Measurements from ENCODE around the gene NUP107.

NUP107 gene

DNA sequence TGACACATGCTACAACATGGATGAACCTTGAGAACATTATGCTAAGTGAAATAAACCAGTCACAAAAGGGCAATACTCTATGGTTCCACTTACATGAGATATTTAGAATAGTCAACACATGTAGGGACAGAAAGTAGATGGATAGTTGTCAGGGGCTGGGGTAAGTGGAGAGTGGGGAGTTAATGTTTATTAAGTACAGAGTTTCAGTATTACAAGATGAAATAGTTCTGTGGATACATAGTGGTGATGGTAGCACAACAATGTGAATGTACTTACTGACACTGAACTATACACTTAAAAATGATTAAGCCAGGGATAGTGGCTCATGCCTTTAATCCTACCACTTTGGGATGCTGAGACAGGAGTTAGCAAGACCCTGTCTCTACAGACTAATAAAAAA is 8.7 kb downstream of the NUP107 start:
- DNase-seq = no peak
- H3K9me3 Mint-ChIP-seq = no peaks in the 10 kb centered on the region
- H3K36me3 Mint-ChIP-seq (ENCODE audit: low read depth) = peaks cover 64% of the 10 kb centered on the region
- H3K27ac Mint-ChIP-seq = no peak overlapping the region
- H3K4me1 Mint-ChIP-seq = no peaks in the 10 kb centered on the region
- TF ChIP-seq, protein P1, sequence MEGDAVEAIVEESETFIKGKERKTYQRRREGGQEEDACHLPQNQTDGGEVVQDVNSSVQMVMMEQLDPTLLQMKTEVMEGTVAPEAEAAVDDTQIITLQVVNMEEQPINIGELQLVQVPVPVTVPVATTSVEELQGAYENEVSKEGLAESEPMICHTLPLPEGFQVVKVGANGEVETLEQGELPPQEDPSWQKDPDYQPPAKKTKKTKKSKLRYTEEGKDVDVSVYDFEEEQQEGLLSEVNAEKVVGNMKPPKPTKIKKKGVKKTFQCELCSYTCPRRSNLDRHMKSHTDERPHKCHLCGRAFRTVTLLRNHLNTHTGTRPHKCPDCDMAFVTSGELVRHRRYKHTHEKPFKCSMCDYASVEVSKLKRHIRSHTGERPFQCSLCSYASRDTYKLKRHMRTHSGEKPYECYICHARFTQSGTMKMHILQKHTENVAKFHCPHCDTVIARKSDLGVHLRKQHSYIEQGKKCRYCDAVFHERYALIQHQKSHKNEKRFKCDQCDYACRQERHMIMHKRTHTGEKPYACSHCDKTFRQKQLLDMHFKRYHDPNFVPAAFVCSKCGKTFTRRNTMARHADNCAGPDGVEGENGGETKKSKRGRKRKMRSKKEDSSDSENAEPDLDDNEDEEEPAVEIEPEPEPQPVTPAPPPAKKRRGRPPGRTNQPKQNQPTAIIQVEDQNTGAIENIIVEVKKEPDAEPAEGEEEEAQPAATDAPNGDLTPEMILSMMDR (IDR thresholded peaks at IDR 0.05) = no peak
- no peaks in the 10 kb centered on the region for H3K27me3 Mint-ChIP-seq (ENCODE audit: low read depth, poor library complexity)
- no peak overlapping the region for H3K4me3 Mint-ChIP-seq

DNA sequence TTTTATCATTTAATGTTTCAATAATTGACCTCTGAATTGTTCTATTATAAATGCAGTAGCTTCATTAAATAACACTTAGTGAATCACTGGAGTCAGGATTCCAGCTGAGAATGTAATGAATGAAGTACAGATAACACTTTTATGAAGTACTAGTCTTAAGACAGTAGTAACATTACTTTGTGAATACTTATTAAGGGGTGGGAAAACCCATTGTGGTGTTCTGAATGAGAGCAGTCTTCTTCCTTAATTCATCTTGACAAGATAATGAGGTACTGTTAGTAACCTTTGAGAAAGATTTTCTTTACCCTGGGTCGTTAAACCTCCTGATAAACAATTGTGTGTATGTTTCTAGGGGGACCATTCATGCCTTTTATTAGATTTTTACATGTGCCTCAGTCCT is 12.7 kb downstream of the NUP107 start:
- no peaks in the 10 kb centered on the region for H3K9me3 Mint-ChIP-seq

DNA sequence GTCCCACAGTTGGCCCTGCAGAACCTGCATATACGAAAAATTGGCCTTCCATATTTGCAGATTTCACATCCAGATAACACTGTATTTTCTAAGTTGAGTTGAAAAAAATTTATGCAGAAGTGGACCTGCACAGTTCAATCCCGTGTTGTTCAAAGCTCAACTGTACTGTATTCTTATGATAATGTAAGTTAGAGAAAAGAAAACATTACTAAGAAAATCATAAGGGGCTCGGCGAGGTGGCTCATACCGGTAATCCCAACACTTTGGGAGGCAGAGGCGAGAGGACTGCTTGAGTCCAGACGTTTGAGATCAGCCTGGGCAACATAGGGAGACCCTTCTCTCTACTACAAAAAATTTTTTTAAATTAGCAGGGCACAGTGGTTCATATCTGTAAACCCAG is 41.0 kb downstream of the NUP107 start:
- TF ChIP-seq, protein P1 (IDR thresholded peaks at IDR 0.05) = no peak
- H3K27me3 Mint-ChIP-seq (ENCODE audit: low read depth, poor library complexity) = no peaks in the 10 kb centered on the region
- DNase-seq = no peak
- H3K27ac Mint-ChIP-seq = no peak overlapping the region
- no peak overlapping the region for H3K4me3 Mint-ChIP-seq
- H3K36me3 Mint-ChIP-seq (ENCODE audit: low read depth) = peaks cover 56% of the 10 kb centered on the region
- H3K9me3 Mint-ChIP-seq = no peaks in the 10 kb centered on the region
- no peaks in the 10 kb centered on the region for H3K4me1 Mint-ChIP-seq

More for the DNA sequence above, 12.7 kb downstream of the NUP107 start:
- Mint-ChIP-seq H3K27me3 (ENCODE audit: low read depth, poor library complexity) (no peaks in the 10 kb centered on the region), H3K36me3 (ENCODE audit: low read depth) (peaks cover 52% of the 10 kb centered on the region), H3K4me1 (no peaks in the 10 kb centered on the region), H3K4me3 (no peak overlapping the region), H3K27ac (no peak overlapping the region)
- DNase-seq = no peak
- TF ChIP-seq, protein P1 (IDR thresholded peaks at IDR 0.05) = no peak

DNA sequence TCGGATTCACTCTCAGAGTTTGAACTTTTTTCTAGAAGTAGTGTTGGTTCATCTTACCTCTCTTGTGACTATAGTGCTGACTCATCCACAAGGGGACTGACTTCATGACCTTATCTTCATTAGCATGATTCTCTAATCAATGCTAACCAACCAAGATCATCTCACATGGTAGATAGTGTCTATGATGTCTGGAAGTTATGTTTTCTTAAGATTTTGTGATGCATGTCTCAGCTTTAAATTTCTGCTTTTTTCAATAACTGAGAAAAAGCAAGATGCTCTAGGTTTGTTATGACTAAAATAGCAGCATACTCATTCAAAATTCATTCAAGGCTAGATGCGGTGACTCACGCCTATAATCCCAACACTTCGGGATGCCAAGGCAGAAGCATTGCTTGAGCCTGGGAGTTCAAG is 46.9 kb downstream of the NUP107 start:
- TF ChIP-seq, protein P1 (IDR thresholded peaks at IDR 0.05) = no peak
- H3K27me3 Mint-ChIP-seq (ENCODE audit: low read depth, poor library complexity) = no peaks in the 10 kb centered on the region
- H3K36me3 Mint-ChIP-seq (ENCODE audit: low read depth) = peaks cover 52% of the 10 kb centered on the region
- no peak overlapping the region for H3K27ac Mint-ChIP-seq
- H3K4me3 Mint-ChIP-seq = no peak overlapping the region
- H3K4me1 Mint-ChIP-seq = no peaks in the 10 kb centered on the region
- DNase-seq = no peak
- no peaks in the 10 kb centered on the region for H3K9me3 Mint-ChIP-seq

DNA sequence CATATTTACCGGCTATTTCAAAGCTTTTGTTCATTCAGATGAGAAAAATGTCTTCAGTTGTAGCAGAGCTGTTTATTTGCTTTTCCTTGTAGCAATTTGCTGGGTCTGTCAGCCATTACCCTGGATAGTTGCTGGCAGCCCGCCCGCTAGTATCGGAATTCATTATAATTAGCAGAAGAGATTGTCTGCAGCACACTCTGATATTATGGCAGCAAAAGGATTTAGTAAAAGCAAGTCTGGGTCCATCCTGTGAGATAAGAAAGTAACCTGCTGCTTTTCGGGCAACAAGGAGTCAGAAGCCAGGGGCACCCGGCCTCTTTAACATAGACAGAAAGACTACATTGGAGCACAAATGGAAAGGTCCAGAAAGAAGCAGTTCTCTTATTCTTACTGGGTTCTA is 53.1 kb downstream of the NUP107 start:
- DNase-seq = no peak
- no peak overlapping the region for H3K27ac Mint-ChIP-seq
- TF ChIP-seq, protein P1 (IDR thresholded peaks at IDR 0.05) = no peak
- peaks cover 53% of the 10 kb centered on the region for H3K36me3 Mint-ChIP-seq (ENCODE audit: low read depth)
- H3K4me3 Mint-ChIP-seq = no peak overlapping the region
- no peaks in the 10 kb centered on the region for H3K27me3 Mint-ChIP-seq (ENCODE audit: low read depth, poor library complexity)
- H3K4me1 Mint-ChIP-seq = no peaks in the 10 kb centered on the region
- H3K9me3 Mint-ChIP-seq = no peaks in the 10 kb centered on the region

DNA sequence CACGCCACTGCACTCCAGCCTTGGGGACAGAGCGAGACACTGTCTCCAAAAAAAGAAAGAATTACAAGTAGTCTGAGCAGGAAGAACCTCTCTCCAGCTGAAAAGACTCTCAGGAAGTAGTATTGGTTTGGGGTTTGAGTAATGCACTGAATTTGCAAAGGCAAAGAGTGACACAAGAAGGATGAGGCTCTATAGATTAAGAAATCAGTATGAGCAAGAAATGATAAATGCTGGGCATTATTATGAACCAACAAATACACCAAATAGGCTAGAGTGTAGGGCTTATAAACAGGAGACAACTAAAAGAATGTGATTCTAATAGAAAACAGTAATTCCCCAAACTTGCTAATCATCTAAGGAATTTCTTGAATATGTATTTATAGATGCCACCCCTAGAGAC is 56.6 kb downstream of the NUP107 start:
- TF ChIP-seq, protein P1 (IDR thresholded peaks at IDR 0.05) = no peak
- Mint-ChIP-seq H3K9me3 (no peaks in the 10 kb centered on the region), H3K4me3 (no peak overlapping the region), H3K27ac (no peak overlapping the region), H3K36me3 (ENCODE audit: low read depth) (peaks cover 38% of the 10 kb centered on the region), H3K4me1 (peaks cover 17% of the 10 kb centered on the region), H3K27me3 (ENCODE audit: low read depth, poor library complexity) (no peaks in the 10 kb centered on the region)
- DNase-seq = no peak

Data from nephron progenitor cell (in vitro differentiated cells).